WTC11 (cell line): ENCODE data around the gene RALA. TPM values are rescaled to one million over a fixed set of nuclear protein-coding genes. Genes with fewer than 3 reads are reported as not detected.

Source experiments
- ATAC-seq: fragments of 200-7000 bp; cut with Tn5 transposase; 2 replicates; pipeline ENCODE4 v1.10.0; 2021; ENCODE audit warnings: mild to moderate bottlenecking, moderate library complexity
- CTCF ChIA-PET: fragments of 300-600 bp; sonication (Branson Sonifier 250); formaldehyde crosslinking; loops from one replicate; lab custom pipeline; 2021; ENCODE audit warnings: antibody characterized with exemption; lab: Charles Lee
- POLR2A ChIA-PET: fragments of 350-600 bp; sonication (Branson Sonifier 250); formaldehyde crosslinking; loops from one replicate; lab custom pipeline; 2021; ENCODE audit warnings: antibody characterized with exemption; lab: Charles Lee
- DNase-seq: peaks from one replicate; pipeline ENCODE4 v3.0.0; 2021; ENCODE audit warnings: low spot score
- H3K27ac Mint-ChIP-seq: 2 replicates; pipeline ENCODE4 v1.8.0; 2021; ENCODE audit warnings: mixed read lengths
- H3K27me3 Mint-ChIP-seq: 2 replicates; pipeline ENCODE4 v1.8.0; 2021; ENCODE audit warnings: low read depth, mild to moderate bottlenecking, moderate library complexity, mixed read lengths
- H3K36me3 Mint-ChIP-seq: 2 replicates; pipeline ENCODE4 v1.8.0; 2021; ENCODE audit warnings: mixed read lengths
- H3K4me1 Mint-ChIP-seq: 2 replicates; pipeline ENCODE4 v1.8.0; 2022; ENCODE audit warnings: mixed read lengths
- H3K4me3 Mint-ChIP-seq: 2 replicates; pipeline ENCODE4 v1.8.0; 2021; ENCODE audit warnings: mild to moderate bottlenecking, moderate library complexity, mixed read lengths
- H3K9me3 Mint-ChIP-seq: 2 replicates; pipeline ENCODE4 v1.8.0; 2021; ENCODE audit warnings: mixed read lengths
- CREM ChIP-seq: sonication (generic); formaldehyde crosslinking; IDR thresholded peaks from 2 replicates; pipeline ENCODE4 v1.8.1; 2022; ENCODE audit warnings: mild to moderate bottlenecking, missing genetic modification reagents, moderate library complexity
- ELF4 ChIP-seq: sonication (generic); formaldehyde crosslinking; IDR thresholded peaks from 2 replicates; pipeline ENCODE4 v1.8.1; 2022; ENCODE audit warnings: low read depth, mild to moderate bottlenecking, moderate library complexity, missing genetic modification reagents
- IRF2 ChIP-seq: sonication (generic); formaldehyde crosslinking; IDR thresholded peaks from 2 replicates; pipeline ENCODE4 v1.8.0; 2022; ENCODE audit warnings: low read depth, missing genetic modification reagents, borderline replicate concordance
- NFYB ChIP-seq: sonication (generic); formaldehyde crosslinking; conservative IDR thresholded peaks from 2 replicates; pipeline ENCODE4 v1.8.0; 2022; ENCODE audit warnings: low read depth, missing genetic modification reagents
- NR3C1 ChIP-seq: sonication (generic); formaldehyde crosslinking; conservative IDR thresholded peaks from 2 replicates; pipeline ENCODE4 v1.8.1; 2023; ENCODE audit warnings: low read depth, mild to moderate bottlenecking, missing genetic modification reagents
- PRRX2 ChIP-seq: fragments of 250-450 bp; sonication (Bioruptor Pico); IDR thresholded peaks from 2 replicates; pipeline ENCODE4 v1.8.0; 2021; ENCODE audit warnings: mild to moderate bottlenecking
- SOX15 ChIP-seq: fragments of 250-450 bp; sonication (Bioruptor Pico); IDR thresholded peaks from 2 replicates; pipeline ENCODE4 v1.9.0; 2021; ENCODE audit warnings: mild to moderate bottlenecking
- SP1 ChIP-seq: sonication (generic); formaldehyde crosslinking; conservative IDR thresholded peaks from 2 replicates; pipeline ENCODE4 v1.8.1; 2022; ENCODE audit warnings: missing genetic modification reagents
- TEAD4 ChIP-seq: sonication (generic); formaldehyde crosslinking; IDR thresholded peaks from 2 replicates; pipeline ENCODE4 v1.8.0; 2022; ENCODE audit warnings: mild to moderate bottlenecking, missing genetic modification reagents
- ZMAT4 ChIP-seq: fragments of 250-450 bp; sonication (Bioruptor Pico); IDR thresholded peaks from 2 replicates; pipeline ENCODE4 v1.9.0; 2021; ENCODE audit warnings: mild to moderate bottlenecking
- ZNF138 ChIP-seq: sonication (generic); formaldehyde crosslinking; conservative IDR thresholded peaks from 2 replicates; pipeline ENCODE4 v1.8.1; 2022; ENCODE audit warnings: mild to moderate bottlenecking, moderate library complexity, missing genetic modification reagents
- ZNF423 ChIP-seq: fragments of 250-450 bp; sonication (Bioruptor Pico); IDR thresholded peaks from 2 replicates; pipeline ENCODE4 v2.1.2; 2022; ENCODE audit warnings: mild to moderate bottlenecking, moderate library complexity
- total RNA-seq: library from RNA; stranded (reverse); gene quantifications from 3 replicates; pipeline ENCODE4 v1.2.3, GENCODE V29; 2021
- TF ChIP-seq, protein P1 (sequence below): sonication (generic); formaldehyde crosslinking; IDR thresholded peaks from 2 replicates; pipeline ENCODE4 v1.8.1; 2023; ENCODE audit warnings: mild to moderate bottlenecking, missing genetic modification reagents, borderline replicate concordance
- TF ChIP-seq, protein P2 (sequence below): sonication (generic); formaldehyde crosslinking; IDR thresholded peaks from 2 replicates; pipeline ENCODE4 v1.8.1; 2022; ENCODE audit warnings: low read depth, missing genetic modification reagents, borderline replicate concordance
- TF ChIP-seq, protein P3 (sequence below): sonication (generic); formaldehyde crosslinking; IDR thresholded peaks from 2 replicates; pipeline ENCODE4 v1.8.1; 2023; ENCODE audit warnings: mild to moderate bottlenecking, moderate library complexity, missing genetic modification reagents
- TF ChIP-seq, protein P4 (sequence below): sonication (generic); formaldehyde crosslinking; conservative IDR thresholded peaks from 2 replicates; pipeline ENCODE4 v1.8.1; 2023; ENCODE audit warnings: mild to moderate bottlenecking, low read depth, missing genetic modification reagents, moderate library complexity
- TF ChIP-seq, protein P5 (sequence below): sonication (generic); formaldehyde crosslinking; IDR thresholded peaks from 2 replicates; pipeline ENCODE4 v1.8.1; 2023; ENCODE audit warnings: mild to moderate bottlenecking, missing genetic modification reagents, moderate library complexity

RALA gene
- total RNA-seq, 1 experiment from 2014 or later, result 57.3 TPM

DNA sequence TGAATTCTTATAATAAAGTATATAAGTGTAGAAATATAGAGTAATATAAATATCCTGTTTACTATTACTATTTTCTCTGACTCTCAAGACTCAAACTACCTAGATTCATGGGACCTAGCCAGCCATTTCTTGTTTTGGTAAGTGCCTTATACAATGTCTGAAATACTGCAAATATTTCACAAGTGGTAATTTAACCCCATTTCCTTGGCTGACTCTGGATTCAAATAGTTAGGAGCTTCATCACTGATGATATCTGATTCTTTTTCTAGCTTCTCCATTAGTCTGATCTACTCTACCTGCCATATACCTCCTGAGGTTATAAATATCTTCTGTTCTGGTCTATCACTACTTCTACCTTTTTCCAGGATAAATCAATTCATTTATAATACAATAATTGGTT is 6.4 kb upstream of the RALA start (continued):
- TF ChIP-seq, protein P1, sequence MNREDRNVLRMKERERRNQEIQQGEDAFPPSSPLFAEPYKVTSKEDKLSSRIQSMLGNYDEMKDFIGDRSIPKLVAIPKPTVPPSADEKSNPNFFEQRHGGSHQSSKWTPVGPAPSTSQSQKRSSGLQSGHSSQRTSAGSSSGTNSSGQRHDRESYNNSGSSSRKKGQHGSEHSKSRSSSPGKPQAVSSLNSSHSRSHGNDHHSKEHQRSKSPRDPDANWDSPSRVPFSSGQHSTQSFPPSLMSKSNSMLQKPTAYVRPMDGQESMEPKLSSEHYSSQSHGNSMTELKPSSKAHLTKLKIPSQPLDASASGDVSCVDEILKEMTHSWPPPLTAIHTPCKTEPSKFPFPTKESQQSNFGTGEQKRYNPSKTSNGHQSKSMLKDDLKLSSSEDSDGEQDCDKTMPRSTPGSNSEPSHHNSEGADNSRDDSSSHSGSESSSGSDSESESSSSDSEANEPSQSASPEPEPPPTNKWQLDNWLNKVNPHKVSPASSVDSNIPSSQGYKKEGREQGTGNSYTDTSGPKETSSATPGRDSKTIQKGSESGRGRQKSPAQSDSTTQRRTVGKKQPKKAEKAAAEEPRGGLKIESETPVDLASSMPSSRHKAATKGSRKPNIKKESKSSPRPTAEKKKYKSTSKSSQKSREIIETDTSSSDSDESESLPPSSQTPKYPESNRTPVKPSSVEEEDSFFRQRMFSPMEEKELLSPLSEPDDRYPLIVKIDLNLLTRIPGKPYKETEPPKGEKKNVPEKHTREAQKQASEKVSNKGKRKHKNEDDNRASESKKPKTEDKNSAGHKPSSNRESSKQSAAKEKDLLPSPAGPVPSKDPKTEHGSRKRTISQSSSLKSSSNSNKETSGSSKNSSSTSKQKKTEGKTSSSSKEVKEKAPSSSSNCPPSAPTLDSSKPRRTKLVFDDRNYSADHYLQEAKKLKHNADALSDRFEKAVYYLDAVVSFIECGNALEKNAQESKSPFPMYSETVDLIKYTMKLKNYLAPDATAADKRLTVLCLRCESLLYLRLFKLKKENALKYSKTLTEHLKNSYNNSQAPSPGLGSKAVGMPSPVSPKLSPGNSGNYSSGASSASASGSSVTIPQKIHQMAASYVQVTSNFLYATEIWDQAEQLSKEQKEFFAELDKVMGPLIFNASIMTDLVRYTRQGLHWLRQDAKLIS (CRISPR knock-in tag), result no peak
- TF ChIP-seq ZNF138 (CRISPR knock-in tag), result no peak
- TF ChIP-seq, protein P2, sequence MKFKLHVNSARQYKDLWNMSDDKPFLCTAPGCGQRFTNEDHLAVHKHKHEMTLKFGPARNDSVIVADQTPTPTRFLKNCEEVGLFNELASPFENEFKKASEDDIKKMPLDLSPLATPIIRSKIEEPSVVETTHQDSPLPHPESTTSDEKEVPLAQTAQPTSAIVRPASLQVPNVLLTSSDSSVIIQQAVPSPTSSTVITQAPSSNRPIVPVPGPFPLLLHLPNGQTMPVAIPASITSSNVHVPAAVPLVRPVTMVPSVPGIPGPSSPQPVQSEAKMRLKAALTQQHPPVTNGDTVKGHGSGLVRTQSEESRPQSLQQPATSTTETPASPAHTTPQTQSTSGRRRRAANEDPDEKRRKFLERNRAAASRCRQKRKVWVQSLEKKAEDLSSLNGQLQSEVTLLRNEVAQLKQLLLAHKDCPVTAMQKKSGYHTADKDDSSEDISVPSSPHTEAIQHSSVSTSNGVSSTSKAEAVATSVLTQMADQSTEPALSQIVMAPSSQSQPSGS (CRISPR knock-in tag), result no peak
- no peak for TF ChIP-seq ZMAT4 (CRISPR knock-in tag)
- no peak for TF ChIP-seq SOX15 (CRISPR knock-in tag)
- no peak for TF ChIP-seq TEAD4 (CRISPR knock-in tag)
- TF ChIP-seq ZNF423 (CRISPR knock-in tag), result no peak
- TF ChIP-seq, protein P3, sequence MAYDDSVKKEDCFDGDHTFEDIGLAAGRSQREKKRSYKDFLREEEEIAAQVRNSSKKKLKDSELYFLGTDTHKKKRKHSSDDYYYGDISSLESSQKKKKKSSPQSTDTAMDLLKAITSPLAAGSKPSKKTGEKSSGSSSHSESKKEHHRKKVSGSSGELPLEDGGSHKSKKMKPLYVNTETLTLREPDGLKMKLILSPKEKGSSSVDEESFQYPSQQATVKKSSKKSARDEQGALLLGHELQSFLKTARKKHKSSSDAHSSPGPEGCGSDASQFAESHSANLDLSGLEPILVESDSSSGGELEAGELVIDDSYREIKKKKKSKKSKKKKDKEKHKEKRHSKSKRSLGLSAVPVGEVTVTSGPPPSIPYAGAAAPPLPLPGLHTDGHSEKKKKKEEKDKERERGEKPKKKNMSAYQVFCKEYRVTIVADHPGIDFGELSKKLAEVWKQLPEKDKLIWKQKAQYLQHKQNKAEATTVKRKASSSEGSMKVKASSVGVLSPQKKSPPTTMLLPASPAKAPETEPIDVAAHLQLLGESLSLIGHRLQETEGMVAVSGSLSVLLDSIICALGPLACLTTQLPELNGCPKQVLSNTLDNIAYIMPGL (CRISPR knock-in tag), result no peak
- no peak for TF ChIP-seq ELF4 (CRISPR knock-in tag)
- TF ChIP-seq PRRX2 (CRISPR knock-in tag), result no peak

DNA sequence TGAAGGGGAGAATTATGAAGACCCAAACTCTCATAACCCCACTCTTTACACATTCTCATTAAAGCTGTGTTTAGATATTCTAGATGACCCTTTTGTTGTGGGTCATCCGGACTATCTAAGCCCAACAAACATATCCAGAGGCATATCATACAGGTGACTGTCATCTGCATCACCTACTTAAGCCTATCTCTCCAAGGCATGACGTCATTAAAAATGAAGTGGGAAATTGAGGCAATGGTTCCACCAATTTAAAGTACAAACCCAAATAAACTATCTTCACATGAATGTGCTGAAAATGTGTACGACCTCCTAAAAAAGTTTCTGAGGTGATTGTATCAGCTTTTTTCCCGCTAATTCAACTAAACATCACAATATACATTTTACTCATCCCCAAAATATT is 4.5 kb upstream of the RALA start:
- CTCF ChIA-PET, result no interaction called here
- H3K36me3 Mint-ChIP-seq, result no peaks in the 10 kb centered on the region

More for the DNA sequence above, 4.5 kb upstream of the RALA start:
- Mint-ChIP-seq H3K4me1 (peaks cover 11% of the 10 kb centered on the region), H3K4me3 (no peak overlapping the region), H3K9me3 (no peaks in the 10 kb centered on the region), H3K27ac (no peak overlapping the region), H3K27me3 (peaks cover 3% of the 10 kb centered on the region; the same call in 1 of the 2 replicates)
- no peak for ATAC-seq
- DNase-seq, result no peak
- POLR2A ChIA-PET, result no interaction called here
- TF ChIP-seq SP1 (CRISPR knock-in tag) (no peak), NR3C1 (CRISPR knock-in tag) (no peak), IRF2 (CRISPR knock-in tag) (no peak), NFYB (CRISPR knock-in tag) (no peak), TEAD4 (CRISPR knock-in tag) (no peak), CREM (CRISPR knock-in tag) (no peak)
- TF ChIP-seq, protein P4, sequence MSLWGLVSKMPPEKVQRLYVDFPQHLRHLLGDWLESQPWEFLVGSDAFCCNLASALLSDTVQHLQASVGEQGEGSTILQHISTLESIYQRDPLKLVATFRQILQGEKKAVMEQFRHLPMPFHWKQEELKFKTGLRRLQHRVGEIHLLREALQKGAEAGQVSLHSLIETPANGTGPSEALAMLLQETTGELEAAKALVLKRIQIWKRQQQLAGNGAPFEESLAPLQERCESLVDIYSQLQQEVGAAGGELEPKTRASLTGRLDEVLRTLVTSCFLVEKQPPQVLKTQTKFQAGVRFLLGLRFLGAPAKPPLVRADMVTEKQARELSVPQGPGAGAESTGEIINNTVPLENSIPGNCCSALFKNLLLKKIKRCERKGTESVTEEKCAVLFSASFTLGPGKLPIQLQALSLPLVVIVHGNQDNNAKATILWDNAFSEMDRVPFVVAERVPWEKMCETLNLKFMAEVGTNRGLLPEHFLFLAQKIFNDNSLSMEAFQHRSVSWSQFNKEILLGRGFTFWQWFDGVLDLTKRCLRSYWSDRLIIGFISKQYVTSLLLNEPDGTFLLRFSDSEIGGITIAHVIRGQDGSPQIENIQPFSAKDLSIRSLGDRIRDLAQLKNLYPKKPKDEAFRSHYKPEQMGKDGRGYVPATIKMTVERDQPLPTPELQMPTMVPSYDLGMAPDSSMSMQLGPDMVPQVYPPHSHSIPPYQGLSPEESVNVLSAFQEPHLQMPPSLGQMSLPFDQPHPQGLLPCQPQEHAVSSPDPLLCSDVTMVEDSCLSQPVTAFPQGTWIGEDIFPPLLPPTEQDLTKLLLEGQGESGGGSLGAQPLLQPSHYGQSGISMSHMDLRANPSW (CRISPR knock-in tag), result no peak
- TF ChIP-seq, protein P5, sequence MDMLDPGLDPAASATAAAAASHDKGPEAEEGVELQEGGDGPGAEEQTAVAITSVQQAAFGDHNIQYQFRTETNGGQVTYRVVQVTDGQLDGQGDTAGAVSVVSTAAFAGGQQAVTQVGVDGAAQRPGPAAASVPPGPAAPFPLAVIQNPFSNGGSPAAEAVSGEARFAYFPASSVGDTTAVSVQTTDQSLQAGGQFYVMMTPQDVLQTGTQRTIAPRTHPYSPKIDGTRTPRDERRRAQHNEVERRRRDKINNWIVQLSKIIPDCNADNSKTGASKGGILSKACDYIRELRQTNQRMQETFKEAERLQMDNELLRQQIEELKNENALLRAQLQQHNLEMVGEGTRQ, result no peak
